ENCODE results near the gene ATP8B1. TPM values are rescaled to one million over a fixed set of nuclear protein-coding genes. Genes with fewer than 3 reads are reported as not detected.
"Not testable (repeated sequence)": the region's sequence is repeated elsewhere in the genome, so short reads cannot be mapped to it uniquely, and the experiment has no call there.

The ATP8B1 gene
- total RNA-seq, 1 experiment from 2014 or later: 1.4 TPM

DNA sequence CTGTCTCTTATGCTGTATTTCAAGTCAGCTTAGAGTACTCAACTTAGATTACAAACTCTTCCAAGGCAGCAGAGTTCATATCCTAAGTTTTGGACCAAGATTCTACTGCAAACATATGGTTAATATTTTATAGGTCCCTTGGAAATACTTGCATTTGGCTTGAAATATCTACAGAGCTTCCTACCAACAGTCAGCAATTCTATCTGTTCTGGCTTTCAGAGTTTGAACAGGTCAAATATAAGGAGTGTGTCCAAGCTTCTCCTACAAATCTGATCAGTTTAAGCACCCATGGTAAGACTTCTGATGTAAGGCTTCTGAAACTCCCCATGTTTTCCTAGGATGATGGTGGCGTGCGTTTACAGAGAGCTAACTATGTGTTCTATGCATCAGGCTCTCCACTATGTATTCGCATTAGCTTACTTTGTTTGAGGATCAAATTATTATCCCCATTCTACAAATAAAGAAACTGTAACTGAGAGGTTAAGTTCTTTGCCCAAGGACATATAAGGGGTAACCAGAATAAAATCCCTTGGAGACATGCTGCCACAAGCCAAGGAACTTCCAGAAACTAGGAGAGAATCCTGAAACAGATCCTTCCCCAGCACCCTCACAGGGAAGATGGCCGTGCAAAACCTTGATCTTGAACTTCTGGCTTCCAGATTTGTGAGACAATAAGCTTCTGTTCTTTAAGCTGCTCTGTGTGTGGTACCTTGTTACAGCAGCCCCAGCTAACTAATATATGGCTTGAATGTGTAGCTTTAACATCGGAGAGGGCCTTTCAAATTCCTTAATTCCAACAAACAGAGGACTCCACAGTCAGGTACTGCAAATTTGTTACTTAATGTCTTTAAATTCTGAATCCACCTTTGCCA is 55.1 kb downstream of the ATP8B1 start:
- no peak for DNase-seq
- no peak overlapping the region for H3K4me3 ChIP-seq (ENCODE audit: insufficient read depth, low read depth, low read length)

DNA sequence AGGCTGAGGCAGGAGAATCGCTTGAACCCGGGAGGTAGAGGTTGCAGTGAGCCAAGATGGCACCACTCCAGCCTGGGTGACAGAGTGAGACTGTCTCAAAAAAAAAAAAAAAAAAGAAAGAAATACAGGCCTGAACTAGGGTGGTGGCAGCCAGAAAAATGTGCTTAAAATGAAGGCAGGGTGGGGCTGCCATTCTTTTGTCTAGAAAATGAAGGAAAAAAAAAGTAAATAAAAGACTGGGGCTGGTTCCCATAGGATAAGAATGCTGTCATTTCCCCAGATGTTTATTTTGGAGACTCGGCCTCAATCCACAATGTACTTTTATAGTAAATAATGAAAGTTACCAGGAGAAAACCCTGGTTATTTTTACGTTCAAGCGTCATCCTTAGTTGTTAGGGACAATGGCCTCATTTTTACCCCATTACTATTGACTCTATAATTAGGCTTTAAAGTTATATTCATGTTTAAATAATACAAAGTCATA is 58.9 kb downstream of the ATP8B1 start:
- Histone ChIP-seq H3K36me3 (replicated peaks; ENCODE audit: control insufficient read depth, insufficient read depth, low read length) (no peaks in the 10 kb centered on the region), H3K4me3 (ENCODE audit: insufficient read depth, low read depth, low read length) (no peak overlapping the region), H3K27me3 (ENCODE audit: control insufficient read depth, insufficient read depth, low read length) (no peaks in the 10 kb centered on the region)
- no peak for DNase-seq

More for the DNA sequence above, 55.1 kb downstream of the ATP8B1 start:
- Histone ChIP-seq H3K36me3 (replicated peaks; ENCODE audit: control insufficient read depth, insufficient read depth, low read length) (no peaks in the 10 kb centered on the region), H3K27me3 (ENCODE audit: control insufficient read depth, insufficient read depth, low read length) (no peaks in the 10 kb centered on the region)

DNA sequence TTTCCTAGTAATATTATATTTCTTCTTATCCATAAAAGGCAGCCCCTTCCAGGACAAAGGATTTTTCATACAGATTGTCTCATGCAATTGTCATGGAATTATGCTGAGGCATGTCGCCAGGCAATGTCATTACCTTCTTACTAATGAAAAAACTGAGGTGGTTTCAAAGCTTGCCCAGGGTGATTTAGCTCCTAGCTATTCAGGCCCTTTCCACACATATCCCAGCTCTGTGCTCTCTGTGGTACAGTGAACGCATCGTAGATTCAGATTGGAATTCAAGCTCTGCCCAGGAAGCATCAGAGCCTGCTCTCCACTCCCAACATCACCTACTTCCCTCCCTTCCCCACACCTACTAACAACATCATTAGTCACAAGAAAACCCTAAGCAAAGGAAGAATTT is 60.1 kb downstream of the ATP8B1 start:
- H3K27me3 ChIP-seq (ENCODE audit: control insufficient read depth, insufficient read depth, low read length): no peaks in the 10 kb centered on the region
- DNase-seq: no peak
- H3K4me3 ChIP-seq (ENCODE audit: insufficient read depth, low read depth, low read length): no peak overlapping the region

DNA sequence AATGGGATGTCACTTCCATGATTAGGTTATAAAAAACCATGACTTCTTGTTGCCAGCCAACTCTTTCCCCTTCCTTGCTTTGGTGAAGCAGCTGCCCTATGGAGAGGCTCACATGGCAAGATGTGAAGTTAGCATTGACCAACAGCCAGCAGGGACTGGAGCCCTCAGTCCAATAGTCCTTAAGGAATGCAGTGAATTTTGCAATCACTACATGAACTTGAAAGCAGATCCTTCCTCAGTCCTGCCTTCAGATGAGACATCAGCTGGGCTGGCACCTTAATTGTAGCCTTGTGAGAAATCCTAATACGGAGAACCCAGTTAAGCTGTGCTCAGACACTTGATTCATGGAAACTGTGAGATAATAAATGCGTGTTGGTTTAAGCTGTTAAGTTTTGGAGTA is 61.8 kb downstream of the ATP8B1 start:
- no peaks in the 10 kb centered on the region for H3K36me3 ChIP-seq (replicated peaks; ENCODE audit: control insufficient read depth, insufficient read depth, low read length)
- H3K27me3 ChIP-seq (ENCODE audit: control insufficient read depth, insufficient read depth, low read length): no peaks in the 10 kb centered on the region
- H3K4me3 ChIP-seq (ENCODE audit: insufficient read depth, low read depth, low read length): no peak overlapping the region
- no peak for DNase-seq

More for the DNA sequence above, 60.1 kb downstream of the ATP8B1 start:
- H3K36me3 ChIP-seq (replicated peaks; ENCODE audit: control insufficient read depth, insufficient read depth, low read length): no peaks in the 10 kb centered on the region

DNA sequence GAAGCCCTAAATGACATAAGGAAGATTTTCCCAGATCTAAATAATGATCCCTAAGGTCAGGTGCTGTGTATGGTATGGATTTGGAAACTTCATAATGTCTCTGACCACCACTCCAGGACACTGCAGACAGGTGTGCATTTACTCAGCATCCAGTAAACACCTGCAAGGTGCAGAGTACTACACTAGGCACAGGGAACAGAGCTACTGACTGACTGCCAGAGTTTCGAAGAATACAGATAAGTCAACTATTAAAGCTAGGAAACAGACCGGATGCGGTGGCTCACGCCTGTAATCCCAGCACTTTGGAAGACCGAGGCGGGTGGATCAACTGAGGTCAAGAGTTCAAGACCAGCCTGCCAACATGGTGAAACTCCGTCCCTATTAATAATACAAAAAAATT is 65.0 kb downstream of the ATP8B1 start:
- DNase-seq: no peak
- Histone ChIP-seq H3K27me3 (ENCODE audit: control insufficient read depth, insufficient read depth, low read length) (no peaks in the 10 kb centered on the region), H3K4me3 (ENCODE audit: insufficient read depth, low read depth, low read length) (no peak overlapping the region), H3K36me3 (replicated peaks; ENCODE audit: control insufficient read depth, insufficient read depth, low read length) (no peaks in the 10 kb centered on the region)

DNA sequence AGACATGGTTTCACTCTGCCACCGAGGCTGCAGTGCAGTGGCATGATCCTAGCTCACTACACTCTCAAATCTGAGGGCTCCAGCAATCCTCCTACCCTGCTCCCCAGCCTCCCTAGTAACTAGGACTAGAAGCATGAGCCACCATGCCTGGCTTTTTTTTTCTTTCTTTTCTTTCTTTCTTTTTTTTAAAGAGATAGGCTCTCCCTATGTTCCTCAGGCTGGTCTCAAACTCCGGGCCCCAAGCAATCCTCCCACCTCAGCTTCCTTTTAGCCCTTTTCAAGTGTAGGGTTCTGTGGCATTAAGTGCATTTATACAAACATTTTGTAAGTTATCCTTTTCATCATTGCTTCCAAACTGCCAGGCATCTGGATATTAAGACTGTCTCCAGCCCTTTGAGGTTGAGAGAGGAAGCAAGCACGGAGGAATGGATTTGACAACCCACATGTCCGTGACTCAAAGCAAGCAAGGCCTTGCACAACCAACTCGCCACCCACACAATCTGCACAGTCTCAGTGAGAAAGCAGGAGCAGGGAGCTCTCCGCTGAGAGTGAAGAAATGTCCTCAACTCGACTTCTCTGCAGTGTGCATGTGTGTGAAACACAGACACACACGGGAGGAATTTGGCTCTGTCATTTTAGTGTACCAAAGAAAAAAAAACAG is 65.6 kb downstream of the ATP8B1 start:
- Histone ChIP-seq H3K36me3 (replicated peaks; ENCODE audit: control insufficient read depth, insufficient read depth, low read length) (no peaks in the 10 kb centered on the region), H3K27me3 (ENCODE audit: control insufficient read depth, insufficient read depth, low read length) (no peaks in the 10 kb centered on the region), H3K4me3 (ENCODE audit: insufficient read depth, low read depth, low read length) (no peak overlapping the region)
- DNase-seq: no peak

DNA sequence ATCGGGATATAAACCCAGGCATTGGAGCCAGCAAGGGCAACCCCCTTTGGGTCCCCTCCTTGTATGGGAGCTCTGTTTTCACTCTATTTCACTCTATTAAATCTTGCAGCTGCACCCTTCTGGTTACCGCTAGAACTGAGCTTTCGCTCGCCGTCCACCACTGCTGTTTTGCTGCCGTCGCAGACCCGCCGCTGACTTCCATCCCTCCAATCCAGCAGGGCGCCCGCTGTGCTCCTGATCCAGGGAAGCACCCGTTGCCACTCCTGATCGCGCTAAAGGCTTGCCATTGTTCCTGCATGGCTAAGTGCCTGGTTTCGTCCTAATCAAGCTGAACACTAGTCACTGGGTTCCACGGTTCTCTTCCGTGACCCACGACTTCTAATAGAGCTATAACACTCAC is 68.1 kb downstream of the ATP8B1 start:
- not testable (repeated sequence) for H3K36me3 ChIP-seq (replicated peaks; ENCODE audit: control insufficient read depth, insufficient read depth, low read length); H3K27me3 ChIP-seq (ENCODE audit: control insufficient read depth, insufficient read depth, low read length); DNase-seq; H3K4me3 ChIP-seq (ENCODE audit: insufficient read depth, low read depth, low read length)

DNA sequence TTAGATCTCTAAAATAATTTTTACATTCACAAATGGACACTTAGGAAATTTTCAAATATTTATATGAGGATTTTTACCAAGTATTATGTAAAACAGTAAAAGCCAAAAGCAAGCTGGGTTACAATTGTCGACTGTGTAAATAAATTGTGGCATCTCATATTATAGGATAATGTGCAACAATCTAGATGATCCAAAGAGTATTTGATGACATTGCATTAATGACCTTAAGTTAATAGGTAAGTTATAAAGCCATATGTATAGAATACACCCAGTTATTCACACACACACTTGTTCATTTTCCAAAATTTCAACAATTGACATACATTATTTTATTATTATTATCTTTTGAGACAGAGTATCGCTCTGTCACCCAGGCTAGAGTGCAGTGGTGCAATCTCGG is 69.3 kb downstream of the ATP8B1 start:
- Histone ChIP-seq H3K36me3 (replicated peaks; ENCODE audit: control insufficient read depth, insufficient read depth, low read length) (no peaks in the 10 kb centered on the region), H3K27me3 (ENCODE audit: control insufficient read depth, insufficient read depth, low read length) (no peaks in the 10 kb centered on the region), H3K4me3 (ENCODE audit: insufficient read depth, low read depth, low read length) (no peak overlapping the region)
- no peak for DNase-seq

DNA sequence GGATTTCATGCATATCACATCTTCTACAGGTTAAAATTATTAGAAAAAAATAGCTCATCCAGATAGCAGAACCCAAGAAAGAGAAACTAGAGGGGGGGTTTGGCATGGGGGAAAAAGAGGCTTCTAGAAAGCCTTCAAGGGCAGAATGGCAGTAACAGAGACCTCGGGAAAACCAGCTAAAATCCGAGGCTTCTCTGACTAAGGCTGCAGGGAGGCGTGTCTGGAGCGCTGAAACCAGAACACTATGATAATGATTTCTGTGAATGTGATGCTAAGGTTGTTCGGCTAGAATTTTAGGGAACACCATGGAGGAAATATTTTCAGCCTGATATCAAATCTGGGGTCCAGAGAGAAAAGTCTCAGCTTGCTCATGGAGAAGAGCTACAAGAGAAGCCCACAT is 73.0 kb downstream of the ATP8B1 start:
- H3K27me3 ChIP-seq (ENCODE audit: control insufficient read depth, insufficient read depth, low read length): no peaks in the 10 kb centered on the region
- no peak for DNase-seq
- H3K4me3 ChIP-seq (ENCODE audit: insufficient read depth, low read depth, low read length): no peak overlapping the region
- H3K36me3 ChIP-seq (replicated peaks; ENCODE audit: control insufficient read depth, insufficient read depth, low read length): no peaks in the 10 kb centered on the region

DNA sequence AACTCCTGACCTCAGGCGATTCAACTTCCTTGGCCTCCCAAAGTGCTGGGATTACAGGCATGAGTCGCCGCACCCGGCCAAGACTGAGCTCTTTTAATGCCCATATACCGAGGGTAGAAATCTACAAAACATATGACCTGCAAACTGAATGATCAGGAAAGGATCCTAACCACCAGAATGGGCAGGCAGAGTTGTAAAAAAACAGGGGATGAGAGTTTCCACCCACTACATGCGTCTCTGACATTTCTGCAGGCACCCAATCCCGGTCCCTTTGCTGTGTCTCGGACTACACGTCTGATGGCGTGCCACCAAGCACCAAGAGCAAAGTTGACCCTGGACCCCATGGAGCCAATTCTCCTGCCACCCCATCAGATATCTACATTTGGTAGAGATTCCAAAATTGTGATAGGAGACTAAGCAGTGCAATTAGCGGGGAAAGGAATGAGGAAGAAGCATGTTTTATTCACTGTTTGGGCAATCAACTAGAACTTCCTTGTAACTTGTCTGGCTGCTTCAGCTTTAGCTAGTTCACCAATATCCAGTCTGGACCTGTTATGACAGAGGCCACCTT is 74.1 kb downstream of the ATP8B1 start:
- Histone ChIP-seq H3K27me3 (ENCODE audit: control insufficient read depth, insufficient read depth, low read length) (no peaks in the 10 kb centered on the region), H3K4me3 (ENCODE audit: insufficient read depth, low read depth, low read length) (no peak overlapping the region), H3K36me3 (replicated peaks; ENCODE audit: control insufficient read depth, insufficient read depth, low read length) (no peaks in the 10 kb centered on the region)
- no peak for DNase-seq

DNA sequence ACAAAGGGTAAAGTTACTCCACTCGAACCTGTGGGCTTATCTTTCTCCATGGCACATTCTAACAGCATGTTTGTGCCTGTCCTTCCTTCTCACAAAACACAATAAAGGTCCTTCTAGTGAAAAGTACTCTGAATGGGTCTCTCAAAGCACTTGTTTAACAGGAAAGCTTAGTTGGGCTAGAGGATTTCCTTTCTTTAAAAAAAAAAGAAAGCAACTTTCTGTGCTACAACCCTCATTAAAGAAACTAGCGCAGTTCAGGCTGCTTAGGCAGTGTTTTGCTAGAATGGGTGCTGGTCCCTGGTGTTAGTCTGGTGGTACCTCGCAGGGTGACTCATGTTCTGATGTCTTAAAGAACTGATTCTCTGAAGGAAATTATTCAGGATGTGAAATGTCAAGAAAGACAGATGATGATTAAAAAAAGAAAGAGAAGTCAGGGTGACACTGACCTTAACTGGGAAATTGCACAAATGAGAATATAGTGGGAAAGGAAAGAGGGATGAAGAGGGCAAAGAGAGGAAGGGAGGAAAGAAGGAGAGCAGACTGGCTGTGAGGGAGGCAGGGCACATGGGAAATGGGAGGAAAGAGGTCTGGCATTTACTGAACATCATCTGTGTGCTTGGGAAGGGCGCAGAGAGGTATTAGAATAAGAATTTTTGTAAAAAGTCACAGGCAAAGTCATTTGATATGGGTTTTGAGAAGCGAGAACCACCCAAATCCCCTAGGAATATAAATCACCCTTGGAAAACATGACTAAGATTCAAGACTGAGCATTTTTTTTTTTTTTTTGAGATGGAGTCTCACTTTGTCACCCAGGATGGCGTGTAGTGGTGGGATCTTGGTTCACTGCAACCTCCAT is 74.9 kb downstream of the ATP8B1 start:
- DNase-seq: no peak
- Histone ChIP-seq H3K27me3 (ENCODE audit: control insufficient read depth, insufficient read depth, low read length) (no peaks in the 10 kb centered on the region), H3K4me3 (ENCODE audit: insufficient read depth, low read depth, low read length) (no peak overlapping the region), H3K36me3 (replicated peaks; ENCODE audit: control insufficient read depth, insufficient read depth, low read length) (no peaks in the 10 kb centered on the region)

DNA sequence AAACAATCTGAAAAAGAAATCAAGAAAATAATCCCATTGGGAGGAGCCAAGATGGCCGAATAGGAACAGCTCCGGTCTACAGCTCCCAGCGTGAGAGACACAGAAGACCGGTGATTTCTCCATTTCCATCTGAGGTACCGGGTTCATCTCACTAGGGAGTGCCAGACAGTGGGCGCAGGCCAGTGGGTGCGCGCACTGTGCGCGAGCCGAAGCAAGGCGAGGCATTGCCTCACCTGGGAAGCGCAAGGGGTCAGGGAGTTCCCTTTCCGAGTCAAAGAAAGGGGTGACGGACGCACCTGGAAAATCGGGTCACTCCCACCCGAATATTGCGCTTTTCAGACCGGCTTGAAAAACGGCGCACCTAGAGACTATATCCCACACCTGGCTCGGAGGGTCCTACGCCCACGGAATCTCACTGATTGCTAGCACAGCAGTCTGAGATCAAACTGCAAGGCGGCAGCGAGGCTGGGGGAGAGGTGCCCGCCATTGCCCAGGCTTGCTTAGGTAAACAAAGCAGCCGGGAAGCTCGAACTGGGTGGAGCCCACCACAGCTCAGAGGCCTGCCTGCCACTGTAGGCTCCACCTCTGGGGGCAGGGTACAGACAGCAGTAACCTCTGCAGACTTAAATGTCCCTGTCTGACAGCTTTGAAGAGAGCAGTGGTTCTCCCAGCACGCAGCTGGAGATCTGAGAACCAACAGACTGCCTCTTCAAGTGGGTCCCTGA is 83.7 kb downstream of the ATP8B1 start:
- not testable (repeated sequence) for H3K27me3 ChIP-seq (ENCODE audit: control insufficient read depth, insufficient read depth, low read length); H3K4me3 ChIP-seq (ENCODE audit: insufficient read depth, low read depth, low read length); DNase-seq; H3K36me3 ChIP-seq (replicated peaks; ENCODE audit: control insufficient read depth, insufficient read depth, low read length)

DNA sequence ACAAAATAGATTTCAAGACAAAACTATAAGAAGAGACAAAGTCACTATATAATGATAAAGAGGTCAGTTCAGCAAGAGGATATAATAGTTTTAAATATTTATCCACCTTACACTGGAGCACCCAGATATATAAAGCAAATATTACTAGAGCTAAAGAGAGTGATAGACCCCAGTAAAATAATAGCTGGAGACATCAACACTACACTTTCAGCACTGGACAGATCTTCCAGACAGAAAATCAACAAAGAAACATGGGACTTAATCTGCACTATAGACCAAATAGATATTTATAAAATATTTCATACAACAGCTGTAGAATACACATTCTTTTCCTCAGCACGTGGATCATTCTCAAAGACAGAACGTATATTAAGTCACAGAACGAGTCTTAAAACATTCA is 86.6 kb downstream of the ATP8B1 start:
- DNase-seq: no peak
- no peak overlapping the region for H3K4me3 ChIP-seq (ENCODE audit: insufficient read depth, low read depth, low read length)
- no peaks in the 10 kb centered on the region for H3K27me3 ChIP-seq (ENCODE audit: control insufficient read depth, insufficient read depth, low read length)
- H3K36me3 ChIP-seq (replicated peaks; ENCODE audit: control insufficient read depth, insufficient read depth, low read length): no peaks in the 10 kb centered on the region

DNA sequence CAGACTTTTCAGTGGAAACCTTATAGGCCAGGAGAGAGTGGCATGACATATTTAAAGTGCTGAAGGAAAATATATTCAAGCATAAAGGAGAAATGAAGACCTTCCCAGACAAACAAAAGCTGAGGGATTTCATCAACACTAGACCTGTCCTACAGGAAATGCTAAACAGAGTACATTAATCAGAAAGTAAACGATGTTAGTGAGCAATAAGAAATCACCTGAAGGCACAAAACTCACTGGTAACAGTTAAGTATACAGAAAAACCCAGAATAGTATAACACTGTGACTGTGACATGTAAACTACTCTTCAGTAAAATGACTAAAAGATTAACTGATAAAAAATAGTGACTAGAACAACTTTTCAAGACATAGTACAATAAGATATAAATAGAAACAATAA is 87.4 kb downstream of the ATP8B1 start:
- no peak for DNase-seq
- H3K36me3 ChIP-seq (replicated peaks; ENCODE audit: control insufficient read depth, insufficient read depth, low read length): no peaks in the 10 kb centered on the region
- no peaks in the 10 kb centered on the region for H3K27me3 ChIP-seq (ENCODE audit: control insufficient read depth, insufficient read depth, low read length)
- no peak overlapping the region for H3K4me3 ChIP-seq (ENCODE audit: insufficient read depth, low read depth, low read length)

All from H7 (cell line).